HG03060 (cell line): ENCODE measurements around the gene PDE6D.
"Not testable (repeated sequence)": the region's sequence is repeated elsewhere in the genome, so short reads cannot be mapped to it uniquely, and the experiment has no call there.

Experiments used
- ATAC-seq: cut with Tn5 transposase; IDR thresholded peaks from one replicate; pipeline ENCODE4 v1.9.1; 2021; ENCODE audit warnings: low read depth, moderate number of reproducible peaks; ENCODE audit not compliant: unreplicated experiment

PDE6D gene

GRCh38 chr2:231780123-231780908 is 766 bp downstream of the PDE6D start:
- ATAC-seq = no peak

- ATAC-seq = no peak
Measured at GRCh38 chr2:231769170-231770136, 11.6 kb downstream of the PDE6D start.

- no peak for ATAC-seq
Measured at GRCh38 chr2:231765496-231765929, 15.6 kb downstream of the PDE6D start.

GRCh38 chr2:231764760-231765159 is 16.3 kb downstream of the PDE6D start:
- no peak for ATAC-seq

- no peak for ATAC-seq
Measured at GRCh38 chr2:231764124-231764523, 17.0 kb downstream of the PDE6D start.

GRCh38 chr2:231761735-231762134 is 19.3 kb downstream of the PDE6D start:
- ATAC-seq = no peak

GRCh38 chr2:231752061-231752460 is 29.0 kb downstream of the PDE6D start:
- no peak for ATAC-seq

- no peak for ATAC-seq
Measured at GRCh38 chr2:231751042-231751815, 29.9 kb downstream of the PDE6D start.

GRCh38 chr2:231749016-231749415 is 32.1 kb downstream of the PDE6D start:
- ATAC-seq = not testable (repeated sequence)

GRCh38 chr2:231748153-231748896 is 32.8 kb downstream of the PDE6D start:
- ATAC-seq = not testable (repeated sequence)

GRCh38 chr2:231745303-231746038 is 35.6 kb downstream of the PDE6D start:
- ATAC-seq = no peak

- no peak for ATAC-seq
Measured at GRCh38 chr2:231743376-231744116, 37.5 kb downstream of the PDE6D start.

GRCh38 chr2:231737761-231738160 is 43.3 kb downstream of the PDE6D start:
- ATAC-seq = no peak

- no peak for ATAC-seq
Measured at GRCh38 chr2:231732604-231733003, 48.5 kb downstream of the PDE6D start.

- no peak for ATAC-seq
Measured at GRCh38 chr2:231727621-231728020, 53.5 kb downstream of the PDE6D start.

- no peak for ATAC-seq
Measured at GRCh38 chr2:231726276-231726675, 54.8 kb downstream of the PDE6D start.

- ATAC-seq = no peak
Measured at GRCh38 chr2:231725476-231725875, 55.6 kb downstream of the PDE6D start.

- ATAC-seq = no peak
Measured at GRCh38 chr2:231722721-231723307, 58.3 kb downstream of the PDE6D start.
